HepG2 (cell line): Measurements from ENCODE around the gene THAP3. TPM values are rescaled to one million over a fixed set of nuclear protein-coding genes. Genes with fewer than 3 reads are reported as not detected.
A peak's percentile ranks its signal among the peaks of the same experiment; 100 is the strongest.

Experiments used
- IKZF4 ChIP-seq: sonication (generic); formaldehyde crosslinking; IDR thresholded peaks from 2 replicates; pipeline ENCODE4 v1.5.1; 2020; ENCODE audit warnings: borderline replicate concordance, mild to moderate bottlenecking, low read depth, missing genetic modification reagents; ENCODE audit errors: not compliant biosample characterization
- JDP2 ChIP-seq: sonication (generic); formaldehyde crosslinking; IDR thresholded peaks from 2 replicates; pipeline ENCODE4 v1.8.1; 2022; ENCODE audit warnings: missing genetic modification reagents, borderline replicate concordance
- MBNL3 ChIP-seq: fragments of 250-450 bp; sonication (Bioruptor Pico); conservative IDR thresholded peaks from 2 replicates; pipeline ENCODE4 v1.8.0; 2022; ENCODE audit warnings: mild to moderate bottlenecking, inconsistent platforms
- NFYC ChIP-seq: IDR thresholded peaks from 2 replicates; pipeline ENCODE4 v1.6.1; 2016; ENCODE audit warnings: missing genetic modification reagents, missing compliant biosample characterization
- RFXAP ChIP-seq: sonication (generic); formaldehyde crosslinking; IDR thresholded peaks from 2 replicates; pipeline ENCODE4 v1.4.0; 2020; ENCODE audit warnings: missing genetic modification reagents, borderline replicate concordance
- ZFP90 ChIP-seq: sonication (generic); formaldehyde crosslinking; IDR thresholded peaks from 2 replicates; pipeline ENCODE4 v1.8.0; 2022; ENCODE audit warnings: missing genetic modification reagents, mild to moderate bottlenecking, inconsistent platforms, borderline replicate concordance
- ZNF253 ChIP-seq: sonication (generic); formaldehyde crosslinking; IDR thresholded peaks from 2 replicates; pipeline ENCODE4 v1.8.0; 2022; ENCODE audit warnings: mild to moderate bottlenecking, missing genetic modification reagents, borderline replicate concordance
- ZNF567 ChIP-seq: sonication (generic); formaldehyde crosslinking; IDR thresholded peaks from 2 replicates; pipeline ENCODE4 v1.8.1; 2023; ENCODE audit warnings: mild to moderate bottlenecking, missing genetic modification reagents, borderline replicate concordance
- ZNF703 ChIP-seq: sonication (generic); formaldehyde crosslinking; IDR thresholded peaks from 2 replicates; pipeline ENCODE4 v1.5.1; 2020; ENCODE audit warnings: missing genetic modification reagents, mild to moderate bottlenecking, moderate library complexity, borderline replicate concordance
- polyA plus RNA-seq, 8 experiments: library from polyadenylated mRNA; depleted of rRNA in 3 of 8; stranded (reverse) in 7 of 8; unstranded in 1 of 8; fragments of >200 nt; fragmentation: Illumina TruSeq in 4 of 8; extraction: Trizol in 4 of 8; gene quantifications; 2 replicates each; pipeline versions ENCODE4 v1.2.1 to v1.2.3, GENCODE V29; 2011 to 2016; ENCODE audit warnings: low read depth in 4 of 8, missing spikeins in 1 of 8, mixed read lengths in 1 of 8; ENCODE audit not compliant: insufficient read depth in 1 of 8
- total RNA-seq, 5 experiments: library from RNA; depleted of rRNA; stranded (reverse); fragments of >200 nt; fragmentation: Illumina TruSeq; extraction: Trizol; gene quantifications; 2 replicates each; pipeline ENCODE4 v1.2.3, GENCODE V29; 2016; ENCODE audit warnings: low read depth in 1 of 5
- TF ChIP-seq, protein P1 (sequence below): sonication (generic); formaldehyde crosslinking; IDR thresholded peaks from 2 replicates; pipeline ENCODE4 v1.5.0; 2020; ENCODE audit warnings: missing genetic modification reagents
- TF ChIP-seq, protein P2 (sequence below): sonication (generic); formaldehyde crosslinking; IDR thresholded peaks from 2 replicates; pipeline ENCODE4 v1.4.0; 2020; ENCODE audit warnings: missing genetic modification reagents
- TF ChIP-seq, protein P3 (sequence below): sonication (generic); formaldehyde crosslinking; IDR thresholded peaks from 2 replicates; pipeline ENCODE4 v1.8.0; 2022; ENCODE audit warnings: missing genetic modification reagents, mild to moderate bottlenecking, moderate library complexity, borderline replicate concordance
- TF ChIP-seq, protein P4 (sequence below): sonication (generic); formaldehyde crosslinking; IDR thresholded peaks from 2 replicates; pipeline ENCODE4 v1.4.0; 2020; ENCODE audit warnings: missing genetic modification reagents

The THAP3 gene
- total and polyA plus RNA-seq, 2 of the 13 experiments (the other 11 are each of a cell fraction or from before 2014, with no cell fraction given) = 10.3 to 14.9 TPM

DNA sequence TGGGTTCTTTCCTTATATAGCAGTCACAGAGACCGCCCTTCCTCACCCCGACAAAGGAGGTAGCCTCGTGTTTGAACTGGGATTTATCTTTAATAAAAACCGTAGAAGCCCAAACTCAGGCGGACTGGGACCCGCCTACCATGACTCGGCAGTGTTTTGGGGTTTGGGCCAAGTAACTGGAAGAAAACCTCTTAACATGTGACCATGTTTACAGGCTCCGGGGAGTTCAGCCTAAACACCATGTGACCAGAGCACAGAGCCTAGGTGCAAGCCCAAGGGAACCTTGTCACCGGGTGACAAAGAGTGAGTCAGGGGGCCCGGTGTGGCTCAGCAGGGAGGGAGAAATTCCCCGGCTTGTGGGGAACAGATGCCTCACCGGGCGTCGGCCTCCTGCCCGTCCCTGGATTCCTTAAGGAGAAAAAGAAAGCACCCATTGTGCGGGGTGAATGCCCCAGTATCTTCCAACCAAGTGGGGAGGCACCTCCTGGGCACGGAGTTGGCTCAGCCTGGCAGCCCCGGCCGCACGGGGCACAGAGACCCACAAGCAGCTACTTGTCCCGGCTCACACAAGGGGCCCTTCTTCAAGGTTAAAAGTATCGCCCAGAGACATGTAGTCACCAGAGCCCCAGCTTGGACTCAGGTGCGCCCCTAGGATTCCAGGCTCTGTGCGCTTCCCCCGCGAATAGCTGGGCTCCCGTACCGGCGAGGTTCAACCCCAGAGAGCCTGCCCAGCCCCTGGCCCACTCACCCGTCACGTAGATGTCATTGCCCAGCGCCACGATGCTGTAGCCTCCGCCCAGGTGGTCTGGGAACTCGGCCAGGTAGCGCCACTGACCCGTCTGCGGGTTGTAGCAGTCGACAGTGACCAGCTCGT lies 23.4 kb upstream of the THAP3 start (continued):
- TF ChIP-seq, protein P1, sequence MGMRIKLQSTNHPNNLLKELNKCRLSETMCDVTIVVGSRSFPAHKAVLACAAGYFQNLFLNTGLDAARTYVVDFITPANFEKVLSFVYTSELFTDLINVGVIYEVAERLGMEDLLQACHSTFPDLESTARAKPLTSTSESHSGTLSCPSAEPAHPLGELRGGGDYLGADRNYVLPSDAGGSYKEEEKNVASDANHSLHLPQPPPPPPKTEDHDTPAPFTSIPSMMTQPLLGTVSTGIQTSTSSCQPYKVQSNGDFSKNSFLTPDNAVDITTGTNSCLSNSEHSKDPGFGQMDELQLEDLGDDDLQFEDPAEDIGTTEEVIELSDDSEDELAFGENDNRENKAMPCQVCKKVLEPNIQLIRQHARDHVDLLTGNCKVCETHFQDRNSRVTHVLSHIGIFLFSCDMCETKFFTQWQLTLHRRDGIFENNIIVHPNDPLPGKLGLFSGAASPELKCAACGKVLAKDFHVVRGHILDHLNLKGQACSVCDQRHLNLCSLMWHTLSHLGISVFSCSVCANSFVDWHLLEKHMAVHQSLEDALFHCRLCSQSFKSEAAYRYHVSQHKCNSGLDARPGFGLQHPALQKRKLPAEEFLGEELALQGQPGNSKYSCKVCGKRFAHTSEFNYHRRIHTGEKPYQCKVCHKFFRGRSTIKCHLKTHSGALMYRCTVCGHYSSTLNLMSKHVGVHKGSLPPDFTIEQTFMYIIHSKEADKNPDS (CRISPR knock-in tag) = no peak
- TF ChIP-seq NFYC (CRISPR knock-in tag) = no peak
- TF ChIP-seq ZNF253 = no peak
- TF ChIP-seq ZFP90 (CRISPR knock-in tag) = no peak
- TF ChIP-seq ZNF567 = no peak
- TF ChIP-seq IKZF4 (CRISPR knock-in tag) = no peak
- TF ChIP-seq MBNL3 (CRISPR knock-in tag) = no peak
- no peak for TF ChIP-seq RFXAP (CRISPR knock-in tag)
- TF ChIP-seq, protein P2, sequence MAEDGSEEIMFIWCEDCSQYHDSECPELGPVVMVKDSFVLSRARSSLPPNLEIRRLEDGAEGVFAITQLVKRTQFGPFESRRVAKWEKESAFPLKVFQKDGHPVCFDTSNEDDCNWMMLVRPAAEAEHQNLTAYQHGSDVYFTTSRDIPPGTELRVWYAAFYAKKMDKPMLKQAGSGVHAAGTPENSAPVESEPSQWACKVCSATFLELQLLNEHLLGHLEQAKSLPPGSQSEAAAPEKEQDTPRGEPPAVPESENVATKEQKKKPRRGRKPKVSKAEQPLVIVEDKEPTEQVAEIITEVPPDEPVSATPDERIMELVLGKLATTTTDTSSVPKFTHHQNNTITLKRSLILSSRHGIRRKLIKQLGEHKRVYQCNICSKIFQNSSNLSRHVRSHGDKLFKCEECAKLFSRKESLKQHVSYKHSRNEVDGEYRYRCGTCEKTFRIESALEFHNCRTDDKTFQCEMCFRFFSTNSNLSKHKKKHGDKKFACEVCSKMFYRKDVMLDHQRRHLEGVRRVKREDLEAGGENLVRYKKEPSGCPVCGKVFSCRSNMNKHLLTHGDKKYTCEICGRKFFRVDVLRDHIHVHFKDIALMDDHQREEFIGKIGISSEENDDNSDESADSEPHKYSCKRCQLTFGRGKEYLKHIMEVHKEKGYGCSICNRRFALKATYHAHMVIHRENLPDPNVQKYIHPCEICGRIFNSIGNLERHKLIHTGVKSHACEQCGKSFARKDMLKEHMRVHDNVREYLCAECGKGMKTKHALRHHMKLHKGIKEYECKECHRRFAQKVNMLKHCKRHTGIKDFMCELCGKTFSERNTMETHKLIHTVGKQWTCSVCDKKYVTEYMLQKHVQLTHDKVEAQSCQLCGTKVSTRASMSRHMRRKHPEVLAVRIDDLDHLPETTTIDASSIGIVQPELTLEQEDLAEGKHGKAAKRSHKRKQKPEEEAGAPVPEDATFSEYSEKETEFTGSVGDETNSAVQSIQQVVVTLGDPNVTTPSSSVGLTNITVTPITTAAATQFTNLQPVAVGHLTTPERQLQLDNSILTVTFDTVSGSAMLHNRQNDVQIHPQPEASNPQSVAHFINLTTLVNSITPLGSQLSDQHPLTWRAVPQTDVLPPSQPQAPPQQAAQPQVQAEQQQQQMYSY (CRISPR knock-in tag) = 0 out of 2 replicates have a peak, but pooled peaks have one; percentile 23
- TF ChIP-seq ZNF703 (CRISPR knock-in tag) = no peak
- TF ChIP-seq, protein P3, sequence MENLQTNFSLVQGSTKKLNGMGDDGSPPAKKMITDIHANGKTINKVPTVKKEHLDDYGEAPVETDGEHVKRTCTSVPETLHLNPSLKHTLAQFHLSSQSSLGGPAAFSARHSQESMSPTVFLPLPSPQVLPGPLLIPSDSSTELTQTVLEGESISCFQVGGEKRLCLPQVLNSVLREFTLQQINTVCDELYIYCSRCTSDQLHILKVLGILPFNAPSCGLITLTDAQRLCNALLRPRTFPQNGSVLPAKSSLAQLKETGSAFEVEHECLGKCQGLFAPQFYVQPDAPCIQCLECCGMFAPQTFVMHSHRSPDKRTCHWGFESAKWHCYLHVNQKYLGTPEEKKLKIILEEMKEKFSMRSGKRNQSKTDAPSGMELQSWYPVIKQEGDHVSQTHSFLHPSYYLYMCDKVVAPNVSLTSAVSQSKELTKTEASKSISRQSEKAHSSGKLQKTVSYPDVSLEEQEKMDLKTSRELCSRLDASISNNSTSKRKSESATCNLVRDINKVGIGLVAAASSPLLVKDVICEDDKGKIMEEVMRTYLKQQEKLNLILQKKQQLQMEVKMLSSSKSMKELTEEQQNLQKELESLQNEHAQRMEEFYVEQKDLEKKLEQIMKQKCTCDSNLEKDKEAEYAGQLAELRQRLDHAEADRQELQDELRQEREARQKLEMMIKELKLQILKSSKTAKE (CRISPR knock-in tag) = no peak
- TF ChIP-seq JDP2 (CRISPR knock-in tag) = no peak
- TF ChIP-seq, protein P4, sequence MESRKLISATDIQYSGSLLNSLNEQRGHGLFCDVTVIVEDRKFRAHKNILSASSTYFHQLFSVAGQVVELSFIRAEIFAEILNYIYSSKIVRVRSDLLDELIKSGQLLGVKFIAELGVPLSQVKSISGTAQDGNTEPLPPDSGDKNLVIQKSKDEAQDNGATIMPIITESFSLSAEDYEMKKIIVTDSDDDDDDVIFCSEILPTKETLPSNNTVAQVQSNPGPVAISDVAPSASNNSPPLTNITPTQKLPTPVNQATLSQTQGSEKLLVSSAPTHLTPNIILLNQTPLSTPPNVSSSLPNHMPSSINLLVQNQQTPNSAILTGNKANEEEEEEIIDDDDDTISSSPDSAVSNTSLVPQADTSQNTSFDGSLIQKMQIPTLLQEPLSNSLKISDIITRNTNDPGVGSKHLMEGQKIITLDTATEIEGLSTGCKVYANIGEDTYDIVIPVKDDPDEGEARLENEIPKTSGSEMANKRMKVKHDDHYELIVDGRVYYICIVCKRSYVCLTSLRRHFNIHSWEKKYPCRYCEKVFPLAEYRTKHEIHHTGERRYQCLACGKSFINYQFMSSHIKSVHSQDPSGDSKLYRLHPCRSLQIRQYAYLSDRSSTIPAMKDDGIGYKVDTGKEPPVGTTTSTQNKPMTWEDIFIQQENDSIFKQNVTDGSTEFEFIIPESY (CRISPR knock-in tag) = no peak
